WTC11 (cell line): ENCODE data around the gene LTF. TPM values are rescaled to one million over a fixed set of nuclear protein-coding genes. Genes with fewer than 3 reads are reported as not detected.

Experiments used
- ATAC-seq: fragments of 200-7000 bp; cut with Tn5 transposase; 2 replicates; pipeline ENCODE4 v1.10.0; 2021; ENCODE audit warnings: mild to moderate bottlenecking, moderate library complexity
- CTCF ChIA-PET: fragments of 300-600 bp; sonication (Branson Sonifier 250); formaldehyde crosslinking; loops from one replicate; lab custom pipeline; 2021; ENCODE audit warnings: antibody characterized with exemption; lab: Charles Lee
- POLR2A ChIA-PET: fragments of 350-600 bp; sonication (Branson Sonifier 250); formaldehyde crosslinking; loops from one replicate; lab custom pipeline; 2021; ENCODE audit warnings: antibody characterized with exemption; lab: Charles Lee
- DNase-seq: peaks from one replicate; pipeline ENCODE4 v3.0.0; 2021; ENCODE audit warnings: low spot score
- H3K27ac Mint-ChIP-seq: 2 replicates; pipeline ENCODE4 v1.8.0; 2021; ENCODE audit warnings: mixed read lengths
- H3K27me3 Mint-ChIP-seq: 2 replicates; pipeline ENCODE4 v1.8.0; 2021; ENCODE audit warnings: low read depth, mild to moderate bottlenecking, moderate library complexity, mixed read lengths
- H3K36me3 Mint-ChIP-seq: 2 replicates; pipeline ENCODE4 v1.8.0; 2021; ENCODE audit warnings: mixed read lengths
- H3K4me1 Mint-ChIP-seq: 2 replicates; pipeline ENCODE4 v1.8.0; 2022; ENCODE audit warnings: mixed read lengths
- H3K4me3 Mint-ChIP-seq: 2 replicates; pipeline ENCODE4 v1.8.0; 2021; ENCODE audit warnings: mild to moderate bottlenecking, moderate library complexity, mixed read lengths
- H3K9me3 Mint-ChIP-seq: 2 replicates; pipeline ENCODE4 v1.8.0; 2021; ENCODE audit warnings: mixed read lengths
- EMX1 ChIP-seq: fragments of 250-450 bp; sonication (Bioruptor Pico); IDR thresholded peaks from 2 replicates; pipeline ENCODE4 v1.8.0; 2021; ENCODE audit warnings: mild to moderate bottlenecking
- GRHL2 ChIP-seq: fragments of 250-450 bp; sonication (Bioruptor Pico); IDR thresholded peaks from 2 replicates; pipeline ENCODE4 v1.8.0; 2022; ENCODE audit warnings: mild to moderate bottlenecking, moderate library complexity; ENCODE audit not compliant: insufficient replicate concordance, severe bottlenecking
- HMGA2 ChIP-seq: fragments of 250-450 bp; sonication (Bioruptor Pico); IDR thresholded peaks from 2 replicates; pipeline ENCODE4 v1.4.0; 2021; ENCODE audit warnings: mild to moderate bottlenecking, moderate library complexity
- HMGXB4 ChIP-seq: sonication (generic); formaldehyde crosslinking; IDR thresholded peaks from 2 replicates; pipeline ENCODE4 v1.8.1; 2023; ENCODE audit warnings: mild to moderate bottlenecking, moderate library complexity, missing genetic modification reagents
- NR2C2 ChIP-seq: sonication (generic); formaldehyde crosslinking; IDR thresholded peaks from 2 replicates; pipeline ENCODE4 v1.8.0; 2022; ENCODE audit warnings: mild to moderate bottlenecking, missing genetic modification reagents
- NR3C1 ChIP-seq: sonication (generic); formaldehyde crosslinking; conservative IDR thresholded peaks from 2 replicates; pipeline ENCODE4 v1.8.1; 2023; ENCODE audit warnings: low read depth, mild to moderate bottlenecking, missing genetic modification reagents
- PRDM15 ChIP-seq: sonication (generic); formaldehyde crosslinking; IDR thresholded peaks from 2 replicates; pipeline ENCODE4 v1.8.0; 2022; ENCODE audit warnings: missing genetic modification reagents
- USF1 ChIP-seq: sonication (generic); formaldehyde crosslinking; IDR thresholded peaks from 2 replicates; pipeline ENCODE4 v1.8.0; 2022; ENCODE audit warnings: mild to moderate bottlenecking, missing genetic modification reagents
- ZNF263 ChIP-seq: sonication (generic); formaldehyde crosslinking; IDR thresholded peaks from 2 replicates; pipeline ENCODE4 v1.8.1; 2022; ENCODE audit warnings: low read depth, mild to moderate bottlenecking, moderate library complexity, missing genetic modification reagents
- ZNF671 ChIP-seq: fragments of 250-450 bp; sonication (Bioruptor Pico); IDR thresholded peaks from 2 replicates; pipeline ENCODE4 v1.8.0; 2021; ENCODE audit warnings: mild to moderate bottlenecking
- total RNA-seq: library from RNA; stranded (reverse); gene quantifications from 3 replicates; pipeline ENCODE4 v1.2.3, GENCODE V29; 2021
- TF ChIP-seq, protein P1 (sequence below): sonication (generic); formaldehyde crosslinking; IDR thresholded peaks from 2 replicates; pipeline ENCODE4 v1.8.1; 2022; ENCODE audit warnings: low read depth, mild to moderate bottlenecking, moderate library complexity, missing genetic modification reagents, borderline replicate concordance
- TF ChIP-seq, protein P2 (sequence below): fragments of 250-450 bp; sonication (Bioruptor Pico); IDR thresholded peaks from 2 replicates; pipeline ENCODE4 v1.9.0; 2021; ENCODE audit warnings: mild to moderate bottlenecking
- TF ChIP-seq, protein P3 (sequence below): sonication (generic); formaldehyde crosslinking; IDR thresholded peaks from 2 replicates; pipeline ENCODE4 v1.8.0; 2023; ENCODE audit warnings: missing genetic modification reagents, mild to moderate bottlenecking, borderline replicate concordance
- TF ChIP-seq, protein P4 (sequence below): fragments of 250-450 bp; sonication (Bioruptor Pico); IDR thresholded peaks from 2 replicates; pipeline ENCODE4 v1.9.0; 2021; ENCODE audit warnings: moderate library complexity, mild to moderate bottlenecking, inconsistent platforms, borderline replicate concordance
- TF ChIP-seq, protein P5 (sequence below): sonication (generic); formaldehyde crosslinking; IDR thresholded peaks from 2 replicates; pipeline ENCODE4 v1.8.1; 2023; ENCODE audit warnings: mild to moderate bottlenecking, missing genetic modification reagents
- TF ChIP-seq, protein P6 (sequence below): sonication (generic); formaldehyde crosslinking; IDR thresholded peaks from 2 replicates; pipeline ENCODE4 v1.8.1; 2023; ENCODE audit warnings: mild to moderate bottlenecking, missing genetic modification reagents
- TF ChIP-seq, protein P7 (sequence below): sonication (generic); formaldehyde crosslinking; IDR thresholded peaks from 2 replicates; pipeline ENCODE4 v1.8.1; 2022; ENCODE audit warnings: mild to moderate bottlenecking, moderate library complexity, missing genetic modification reagents

Gene LTF
- total RNA-seq, 1 experiment from 2014 or later, result 0.22 TPM

DNA sequence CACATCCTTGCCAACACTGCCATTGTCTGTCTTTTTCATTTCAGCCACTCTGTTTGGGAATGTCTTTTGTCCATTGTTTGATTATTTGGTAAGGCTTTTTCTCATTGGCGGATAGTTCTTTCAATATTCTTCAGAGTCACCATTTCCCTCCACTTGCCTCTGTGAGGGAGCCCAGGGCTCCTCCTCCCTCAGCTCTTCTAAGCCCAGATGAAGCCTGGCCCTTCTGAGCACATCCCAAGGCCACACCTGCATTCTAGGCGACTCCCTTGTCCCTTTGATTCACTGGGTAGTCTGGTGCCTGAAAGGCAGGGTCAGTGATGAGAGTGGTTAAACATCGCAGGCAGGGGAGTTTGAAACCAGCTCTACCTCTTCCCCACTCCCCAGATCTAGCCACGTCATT lies 12.4 kb upstream of the LTF start:
- no peak overlapping the region for H3K4me3 Mint-ChIP-seq
- ChIA-PET POLR2A (no interaction called here), CTCF (interaction anchor here (1.1 to 1.3 kb wide), 3 partner anchors 11 to 153 kb away, joined by 3 to 4 read pairs (median 4); no protein-coding TSS in a partner anchor)
- ATAC-seq (peak; percentile 80), DNase-seq (no peak)
- no peaks in the 10 kb centered on the region for H3K4me1 Mint-ChIP-seq
- H3K27me3 Mint-ChIP-seq, result peaks cover 9% of the 10 kb centered on the region
- H3K9me3 Mint-ChIP-seq, result peaks cover 23% of the 10 kb centered on the region
- H3K36me3 Mint-ChIP-seq, result peaks cover 10% of the 10 kb centered on the region
- H3K27ac Mint-ChIP-seq, result no peak overlapping the region
- TF ChIP-seq NR2C2, result no peak
- TF ChIP-seq, protein P1, sequence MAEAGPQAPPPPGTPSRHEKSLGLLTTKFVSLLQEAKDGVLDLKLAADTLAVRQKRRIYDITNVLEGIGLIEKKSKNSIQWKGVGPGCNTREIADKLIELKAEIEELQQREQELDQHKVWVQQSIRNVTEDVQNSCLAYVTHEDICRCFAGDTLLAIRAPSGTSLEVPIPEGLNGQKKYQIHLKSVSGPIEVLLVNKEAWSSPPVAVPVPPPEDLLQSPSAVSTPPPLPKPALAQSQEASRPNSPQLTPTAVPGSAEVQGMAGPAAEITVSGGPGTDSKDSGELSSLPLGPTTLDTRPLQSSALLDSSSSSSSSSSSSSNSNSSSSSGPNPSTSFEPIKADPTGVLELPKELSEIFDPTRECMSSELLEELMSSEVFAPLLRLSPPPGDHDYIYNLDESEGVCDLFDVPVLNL, result no peak
- no peak for TF ChIP-seq ZNF671
- TF ChIP-seq, protein P2, sequence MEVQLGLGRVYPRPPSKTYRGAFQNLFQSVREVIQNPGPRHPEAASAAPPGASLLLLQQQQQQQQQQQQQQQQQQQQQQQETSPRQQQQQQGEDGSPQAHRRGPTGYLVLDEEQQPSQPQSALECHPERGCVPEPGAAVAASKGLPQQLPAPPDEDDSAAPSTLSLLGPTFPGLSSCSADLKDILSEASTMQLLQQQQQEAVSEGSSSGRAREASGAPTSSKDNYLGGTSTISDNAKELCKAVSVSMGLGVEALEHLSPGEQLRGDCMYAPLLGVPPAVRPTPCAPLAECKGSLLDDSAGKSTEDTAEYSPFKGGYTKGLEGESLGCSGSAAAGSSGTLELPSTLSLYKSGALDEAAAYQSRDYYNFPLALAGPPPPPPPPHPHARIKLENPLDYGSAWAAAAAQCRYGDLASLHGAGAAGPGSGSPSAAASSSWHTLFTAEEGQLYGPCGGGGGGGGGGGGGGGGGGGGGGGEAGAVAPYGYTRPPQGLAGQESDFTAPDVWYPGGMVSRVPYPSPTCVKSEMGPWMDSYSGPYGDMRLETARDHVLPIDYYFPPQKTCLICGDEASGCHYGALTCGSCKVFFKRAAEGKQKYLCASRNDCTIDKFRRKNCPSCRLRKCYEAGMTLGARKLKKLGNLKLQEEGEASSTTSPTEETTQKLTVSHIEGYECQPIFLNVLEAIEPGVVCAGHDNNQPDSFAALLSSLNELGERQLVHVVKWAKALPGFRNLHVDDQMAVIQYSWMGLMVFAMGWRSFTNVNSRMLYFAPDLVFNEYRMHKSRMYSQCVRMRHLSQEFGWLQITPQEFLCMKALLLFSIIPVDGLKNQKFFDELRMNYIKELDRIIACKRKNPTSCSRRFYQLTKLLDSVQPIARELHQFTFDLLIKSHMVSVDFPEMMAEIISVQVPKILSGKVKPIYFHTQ (CRISPR knock-in tag), result no peak
- TF ChIP-seq, protein P3, sequence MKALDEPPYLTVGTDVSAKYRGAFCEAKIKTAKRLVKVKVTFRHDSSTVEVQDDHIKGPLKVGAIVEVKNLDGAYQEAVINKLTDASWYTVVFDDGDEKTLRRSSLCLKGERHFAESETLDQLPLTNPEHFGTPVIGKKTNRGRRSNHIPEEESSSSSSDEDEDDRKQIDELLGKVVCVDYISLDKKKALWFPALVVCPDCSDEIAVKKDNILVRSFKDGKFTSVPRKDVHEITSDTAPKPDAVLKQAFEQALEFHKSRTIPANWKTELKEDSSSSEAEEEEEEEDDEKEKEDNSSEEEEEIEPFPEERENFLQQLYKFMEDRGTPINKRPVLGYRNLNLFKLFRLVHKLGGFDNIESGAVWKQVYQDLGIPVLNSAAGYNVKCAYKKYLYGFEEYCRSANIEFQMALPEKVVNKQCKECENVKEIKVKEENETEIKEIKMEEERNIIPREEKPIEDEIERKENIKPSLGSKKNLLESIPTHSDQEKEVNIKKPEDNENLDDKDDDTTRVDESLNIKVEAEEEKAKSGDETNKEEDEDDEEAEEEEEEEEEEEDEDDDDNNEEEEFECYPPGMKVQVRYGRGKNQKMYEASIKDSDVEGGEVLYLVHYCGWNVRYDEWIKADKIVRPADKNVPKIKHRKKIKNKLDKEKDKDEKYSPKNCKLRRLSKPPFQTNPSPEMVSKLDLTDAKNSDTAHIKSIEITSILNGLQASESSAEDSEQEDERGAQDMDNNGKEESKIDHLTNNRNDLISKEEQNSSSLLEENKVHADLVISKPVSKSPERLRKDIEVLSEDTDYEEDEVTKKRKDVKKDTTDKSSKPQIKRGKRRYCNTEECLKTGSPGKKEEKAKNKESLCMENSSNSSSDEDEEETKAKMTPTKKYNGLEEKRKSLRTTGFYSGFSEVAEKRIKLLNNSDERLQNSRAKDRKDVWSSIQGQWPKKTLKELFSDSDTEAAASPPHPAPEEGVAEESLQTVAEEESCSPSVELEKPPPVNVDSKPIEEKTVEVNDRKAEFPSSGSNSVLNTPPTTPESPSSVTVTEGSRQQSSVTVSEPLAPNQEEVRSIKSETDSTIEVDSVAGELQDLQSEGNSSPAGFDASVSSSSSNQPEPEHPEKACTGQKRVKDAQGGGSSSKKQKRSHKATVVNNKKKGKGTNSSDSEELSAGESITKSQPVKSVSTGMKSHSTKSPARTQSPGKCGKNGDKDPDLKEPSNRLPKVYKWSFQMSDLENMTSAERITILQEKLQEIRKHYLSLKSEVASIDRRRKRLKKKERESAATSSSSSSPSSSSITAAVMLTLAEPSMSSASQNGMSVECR, result no peak
- no peak for TF ChIP-seq HMGXB4 (CRISPR knock-in tag)
- TF ChIP-seq GRHL2 (CRISPR knock-in tag), result no peak
- TF ChIP-seq, protein P4, sequence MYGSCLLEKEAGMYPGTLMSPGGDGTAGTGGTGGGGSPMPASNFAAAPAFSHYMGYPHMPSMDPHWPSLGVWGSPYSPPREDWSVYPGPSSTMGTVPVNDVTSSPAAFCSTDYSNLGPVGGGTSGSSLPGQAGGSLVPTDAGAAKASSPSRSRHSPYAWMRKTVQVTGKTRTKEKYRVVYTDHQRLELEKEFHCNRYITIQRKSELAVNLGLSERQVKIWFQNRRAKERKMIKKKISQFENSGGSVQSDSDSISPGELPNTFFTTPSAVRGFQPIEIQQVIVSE (CRISPR knock-in tag), result no peak
- TF ChIP-seq USF1, result no peak
- TF ChIP-seq PRDM15 (CRISPR knock-in tag), result no peak
- TF ChIP-seq, protein P5, sequence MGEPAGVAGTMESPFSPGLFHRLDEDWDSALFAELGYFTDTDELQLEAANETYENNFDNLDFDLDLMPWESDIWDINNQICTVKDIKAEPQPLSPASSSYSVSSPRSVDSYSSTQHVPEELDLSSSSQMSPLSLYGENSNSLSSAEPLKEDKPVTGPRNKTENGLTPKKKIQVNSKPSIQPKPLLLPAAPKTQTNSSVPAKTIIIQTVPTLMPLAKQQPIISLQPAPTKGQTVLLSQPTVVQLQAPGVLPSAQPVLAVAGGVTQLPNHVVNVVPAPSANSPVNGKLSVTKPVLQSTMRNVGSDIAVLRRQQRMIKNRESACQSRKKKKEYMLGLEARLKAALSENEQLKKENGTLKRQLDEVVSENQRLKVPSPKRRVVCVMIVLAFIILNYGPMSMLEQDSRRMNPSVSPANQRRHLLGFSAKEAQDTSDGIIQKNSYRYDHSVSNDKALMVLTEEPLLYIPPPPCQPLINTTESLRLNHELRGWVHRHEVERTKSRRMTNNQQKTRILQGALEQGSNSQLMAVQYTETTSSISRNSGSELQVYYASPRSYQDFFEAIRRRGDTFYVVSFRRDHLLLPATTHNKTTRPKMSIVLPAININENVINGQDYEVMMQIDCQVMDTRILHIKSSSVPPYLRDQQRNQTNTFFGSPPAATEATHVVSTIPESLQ (CRISPR knock-in tag), result no peak
- TF ChIP-seq, protein P6, sequence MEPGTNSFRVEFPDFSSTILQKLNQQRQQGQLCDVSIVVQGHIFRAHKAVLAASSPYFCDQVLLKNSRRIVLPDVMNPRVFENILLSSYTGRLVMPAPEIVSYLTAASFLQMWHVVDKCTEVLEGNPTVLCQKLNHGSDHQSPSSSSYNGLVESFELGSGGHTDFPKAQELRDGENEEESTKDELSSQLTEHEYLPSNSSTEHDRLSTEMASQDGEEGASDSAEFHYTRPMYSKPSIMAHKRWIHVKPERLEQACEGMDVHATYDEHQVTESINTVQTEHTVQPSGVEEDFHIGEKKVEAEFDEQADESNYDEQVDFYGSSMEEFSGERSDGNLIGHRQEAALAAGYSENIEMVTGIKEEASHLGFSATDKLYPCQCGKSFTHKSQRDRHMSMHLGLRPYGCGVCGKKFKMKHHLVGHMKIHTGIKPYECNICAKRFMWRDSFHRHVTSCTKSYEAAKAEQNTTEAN (CRISPR knock-in tag), result no peak
- no peak for TF ChIP-seq EMX1 (CRISPR knock-in tag)
- no peak for TF ChIP-seq ZNF263 (CRISPR knock-in tag)
- TF ChIP-seq, protein P7, sequence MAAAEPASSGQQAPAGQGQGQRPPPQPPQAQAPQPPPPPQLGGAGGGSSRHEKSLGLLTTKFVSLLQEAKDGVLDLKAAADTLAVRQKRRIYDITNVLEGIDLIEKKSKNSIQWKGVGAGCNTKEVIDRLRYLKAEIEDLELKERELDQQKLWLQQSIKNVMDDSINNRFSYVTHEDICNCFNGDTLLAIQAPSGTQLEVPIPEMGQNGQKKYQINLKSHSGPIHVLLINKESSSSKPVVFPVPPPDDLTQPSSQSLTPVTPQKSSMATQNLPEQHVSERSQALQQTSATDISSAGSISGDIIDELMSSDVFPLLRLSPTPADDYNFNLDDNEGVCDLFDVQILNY, result no peak
- no peak for TF ChIP-seq HMGA2 (CRISPR knock-in tag)
- TF ChIP-seq NR3C1 (CRISPR knock-in tag), result no peak
